COR-L47 (cell line): ENCODE measurements around the gene JMJD1C.
A peak's percentile ranks its signal among the peaks of the same experiment; 100 is the strongest.

Experiments
- DNase-seq: peaks from one replicate; lab custom pipeline; 2025; lab: John Stamatoyannopoulos, UW

Gene JMJD1C

GRCh38 chr10:63227207-63227895 lies 238.4 kb downstream of the JMJD1C start:
- DNase-seq, result no peak

GRCh38 chr10:63224241-63224640 lies 241.5 kb downstream of the JMJD1C start:
- no peak for DNase-seq

- DNase-seq, result no peak
These were observed 243.8 kb downstream of the JMJD1C start for GRCh38 chr10:63221950-63222349.

GRCh38 chr10:63219749-63220148 lies 246.0 kb downstream of the JMJD1C start:
- DNase-seq, result no peak

GRCh38 chr10:63217120-63217605 lies 248.6 kb downstream of the JMJD1C start:
- peak; percentile 78 for DNase-seq

GRCh38 chr10:63214571-63214970 lies 251.2 kb downstream of the JMJD1C start:
- no peak for DNase-seq

- no peak for DNase-seq
These were observed 252.3 kb downstream of the JMJD1C start for GRCh38 chr10:63213489-63213888.

- no peak for DNase-seq
These were observed 255.1 kb downstream of the JMJD1C start for GRCh38 chr10:63210611-63211196.

GRCh38 chr10:63209705-63210104 lies 256.1 kb downstream of the JMJD1C start:
- DNase-seq, result no peak

- DNase-seq, result no peak
These were observed 256.8 kb downstream of the JMJD1C start for GRCh38 chr10:63208986-63209385.

- DNase-seq, result peak; percentile 78
These were observed 258.6 kb downstream of the JMJD1C start for GRCh38 chr10:63206997-63207811.

GRCh38 chr10:63206576-63206975 lies 259.2 kb downstream of the JMJD1C start:
- no peak for DNase-seq

- DNase-seq, result no peak
These were observed 260.4 kb downstream of the JMJD1C start for GRCh38 chr10:63205421-63205820.

GRCh38 chr10:63204667-63205391 lies 260.9 kb downstream of the JMJD1C start:
- DNase-seq, result no peak

GRCh38 chr10:63201118-63201517 lies 264.7 kb downstream of the JMJD1C start:
- no peak for DNase-seq

- no peak for DNase-seq
These were observed 265.3 kb downstream of the JMJD1C start for GRCh38 chr10:63200431-63200830.

GRCh38 chr10:63199716-63200115 lies 266.1 kb downstream of the JMJD1C start:
- DNase-seq, result no peak

- no peak for DNase-seq
These were observed 268.3 kb downstream of the JMJD1C start for GRCh38 chr10:63197344-63198092.

- no peak for DNase-seq
These were observed 273.0 kb downstream of the JMJD1C start for GRCh38 chr10:63192826-63193225.

- DNase-seq, result no peak
These were observed 290.2 kb downstream of the JMJD1C start for GRCh38 chr10:63175534-63175933.

GRCh38 chr10:63173468-63174232 lies 292.1 kb downstream of the JMJD1C start:
- no peak for DNase-seq
